OCI-LY7 (cell line): ENCODE data around the gene LPCAT3. TPM values are rescaled to one million over a fixed set of nuclear protein-coding genes. Genes with fewer than 3 reads are reported as not detected.

Experiments used
- BruUV-seq: library from RNA; stranded (reverse); fragments of 400-500 nt; replicated peaks from 2 replicates; lab custom pipeline; 2021; lab: Mats Ljungman, UMichigan
- CTCF ChIA-PET: fragments of 300-600 bp; sonication (Branson Sonifier 250); formaldehyde crosslinking; loops from one replicate; lab custom pipeline; 2022; ENCODE audit warnings: antibody characterized with exemption; ENCODE audit not compliant: unreplicated experiment; lab: Charles Lee
- POLR2A ChIA-PET: fragments of 300-600 bp; sonication (Branson Sonifier 250); formaldehyde crosslinking; loops from one replicate; lab custom pipeline; 2022; ENCODE audit warnings: antibody characterized with exemption; lab: Charles Lee
- DNase-seq: peaks from one replicate; pipeline ENCODE4 v3.0.0-alpha.2; 2015; ENCODE audit warnings: low spot score
- H2AFZ ChIP-seq: fragments of 200-600 bp; sonication (generic), shearing (Covaris generic); 2 replicates; pipeline ENCODE4 v1.6.1; 2014; ENCODE audit warnings: mild to moderate bottlenecking, antibody characterized with exemption, low read length, moderate library complexity
- H3K27ac ChIP-seq: fragments of 200-600 bp; sonication (generic); 2 replicates; pipeline ENCODE4 v1.5.1; 2014; ENCODE audit warnings: mixed run types, low read depth, mild to moderate bottlenecking, moderate library complexity, low read length, inconsistent platforms; ENCODE audit not compliant: poor library complexity, severe bottlenecking
- H3K36me3 ChIP-seq: fragments of 200-600 bp; sonication (generic); 2 replicates; pipeline ENCODE4 v1.6.1; 2014; ENCODE audit warnings: mild to moderate bottlenecking, antibody characterized with exemption, low read length, moderate library complexity, mixed read lengths; ENCODE audit not compliant: insufficient read depth
- H3K4me1 ChIP-seq: fragments of 200-600 bp; sonication (generic); 2 replicates; pipeline ENCODE4 v1.5.1; 2014; ENCODE audit warnings: mild to moderate bottlenecking, low read length; ENCODE audit not compliant: insufficient read depth, poor library complexity, severe bottlenecking
- H3K4me2 ChIP-seq: fragments of 200-600 bp; sonication (generic); 2 replicates; pipeline ENCODE4 v1.6.1; 2014; ENCODE audit warnings: mild to moderate bottlenecking, low read length
- H3K4me3 ChIP-seq: fragments of 200-600 bp; sonication (generic); 2 replicates; pipeline ENCODE4 v1.5.1; 2014; ENCODE audit warnings: mild to moderate bottlenecking, low read depth, low read length; ENCODE audit not compliant: poor library complexity, severe bottlenecking
- H3K79me2 ChIP-seq: fragments of 200-600 bp; sonication (generic); 2 replicates; pipeline ENCODE4 v1.6.1; 2016; ENCODE audit warnings: low read depth, mild to moderate bottlenecking, low read length, moderate library complexity, mixed read lengths; ENCODE audit not compliant: insufficient read depth
- H3K9me2 ChIP-seq: fragments of 200-600 bp; sonication (generic); 2 replicates; pipeline ENCODE4 v1.6.1; 2016; ENCODE audit warnings: mild to moderate bottlenecking, low read length, mixed read lengths; ENCODE audit not compliant: insufficient read depth
- H3K9me3 ChIP-seq: fragments of 200-600 bp; sonication (generic); 2 replicates; pipeline ENCODE4 v1.6.1; 2014; ENCODE audit warnings: mild to moderate bottlenecking, mixed run types, low read length, mixed read lengths
- H4K20me1 ChIP-seq: fragments of 200-600 bp; sonication (generic); 2 replicates; pipeline ENCODE4 v1.6.1; 2014; ENCODE audit warnings: mild to moderate bottlenecking, antibody characterized with exemption, low read length, moderate library complexity, mixed read lengths; ENCODE audit not compliant: insufficient read depth
- CTCF ChIP-seq: fragments of 200-600 bp; sonication (generic); conservative IDR thresholded peaks from 2 replicates; pipeline ENCODE4 v1.5.1; 2014; ENCODE audit warnings: mild to moderate bottlenecking, antibody characterized with exemption, low read length, moderate library complexity, mixed read lengths
- EZH2phosphoT487 ChIP-seq: fragments of 200-600 bp; sonication (generic); IDR thresholded peaks from 2 replicates; pipeline ENCODE4 v1.6.1; 2018; ENCODE audit warnings: low read depth, borderline replicate concordance, mild to moderate bottlenecking, mixed run types, antibody characterized with exemption, low read length, moderate library complexity, mixed read lengths
- intact Hi-C: fragments of 100-400 bp; cut with micrococcal nuclease; formaldehyde crosslinking; loops from one replicate; pipeline ENCODE4 v1.10.0; 2022; ENCODE audit not compliant: unreplicated experiment
- total RNA-seq, 2 experiments: library from RNA; depleted of rRNA in 1 of 2; stranded (reverse); fragments of >200 nt in 1 of 2; shearing (Covaris generic) in 1 of 2; gene quantifications; 2 replicates each; pipeline ENCODE4 v1.2.3, GENCODE V29; 2014 to 2022

The LPCAT3 gene
- total RNA-seq, 2 experiments from 2014 or later: 17.4 to 29.7 TPM

DNA sequence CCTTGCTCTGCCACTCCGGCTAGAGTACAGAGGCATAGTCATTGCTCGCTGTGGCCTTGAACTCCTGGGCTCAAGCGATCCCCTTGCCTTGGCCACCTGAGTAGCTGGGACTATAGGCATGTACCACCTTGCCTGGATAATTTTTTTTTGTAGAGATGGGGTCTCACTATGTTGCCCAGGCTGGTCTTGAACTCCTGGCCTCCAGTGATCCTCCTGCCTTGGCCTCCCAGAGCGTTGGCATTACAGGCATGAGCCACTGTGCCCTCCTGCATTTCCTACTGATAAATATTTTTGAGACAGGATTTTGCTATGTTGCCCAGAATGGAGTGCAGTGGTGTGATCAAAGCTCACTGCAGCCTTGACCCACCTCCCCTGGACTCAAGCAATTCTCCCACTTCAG is 38.2 kb downstream of the LPCAT3 start:
- no peak for DNase-seq
- no peaks in the 10 kb centered on the region for H3K9me3 ChIP-seq
- no peaks in the 10 kb centered on the region for H3K9me2 ChIP-seq
- CTCF ChIA-PET: interaction anchor here (0.6 kb wide), 1 partner anchor 129 kb away, joined by 3 read pairs; no protein-coding TSS in a partner anchor
- H3K4me2 ChIP-seq: no peak overlapping the region
- no peak overlapping the region for H3K4me3 ChIP-seq
- peaks cover 95% of the 10 kb centered on the region for H3K36me3 ChIP-seq
- peaks cover 9% of the 10 kb centered on the region for H3K4me1 ChIP-seq
- BruUV-seq: no TSS peak
- TF ChIP-seq CTCF (no peak), EZH2phosphoT487 (no peak)
- POLR2A ChIA-PET: no interaction called here
- intact Hi-C loops: no loop called here
- no peak overlapping the region for H2AFZ ChIP-seq
- H4K20me1 ChIP-seq: no peaks in the 10 kb centered on the region
- H3K79me2 ChIP-seq: no peaks in the 10 kb centered on the region
- no peak overlapping the region for H3K27ac ChIP-seq

- Histone ChIP-seq H3K36me3 (peaks cover 96% of the 10 kb centered on the region), H4K20me1 (no peaks in the 10 kb centered on the region), H3K4me2 (no peak overlapping the region), H3K27ac (no peak overlapping the region), H3K4me3 (no peak overlapping the region), H2AFZ (no peak overlapping the region), H3K9me2 (no peaks in the 10 kb centered on the region), H3K9me3 (no peaks in the 10 kb centered on the region), H3K79me2 (peaks cover 1% of the 10 kb centered on the region; the same call in 1 of the 2 replicates), H3K4me1 (peaks cover 15% of the 10 kb centered on the region)
- CTCF ChIA-PET: no interaction called here
- intact Hi-C loops: no loop called here
- POLR2A ChIA-PET: interaction anchor here (0.6 kb wide), 1 partner anchor 129 kb away, joined by 3 read pairs; no protein-coding TSS in a partner anchor
- no peak for DNase-seq
- BruUV-seq: no TSS peak
- TF ChIP-seq EZH2phosphoT487: no peak
- no peak for TF ChIP-seq CTCF
Observed at GRCh38 chr12:6979453-6979852, 38.8 kb downstream of the LPCAT3 start.

DNA sequence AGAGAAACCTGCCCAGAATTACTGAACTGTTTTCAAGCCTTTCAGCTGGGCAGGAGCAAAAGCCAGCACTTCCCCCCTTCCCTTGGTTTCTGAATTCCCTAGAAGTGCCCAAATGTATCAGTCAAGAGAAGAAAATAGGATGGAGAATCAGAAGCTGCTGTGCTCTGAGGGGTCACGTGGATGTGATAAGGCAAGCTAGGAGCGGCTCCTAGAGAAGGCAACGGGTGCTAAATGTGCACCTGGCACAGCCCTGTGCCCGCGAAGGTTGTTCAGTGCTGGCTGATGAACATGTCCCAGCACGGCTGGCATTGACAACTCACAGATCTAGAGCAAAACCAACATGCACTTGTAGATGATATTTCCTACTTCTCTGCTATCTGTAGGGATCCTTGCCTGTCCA is 39.3 kb downstream of the LPCAT3 start:
- Histone ChIP-seq H3K4me1 (peaks cover 19% of the 10 kb centered on the region), H3K4me3 (no peak overlapping the region), H4K20me1 (no peaks in the 10 kb centered on the region), H3K79me2 (peaks cover 3% of the 10 kb centered on the region; the same call in 1 of the 2 replicates), H3K4me2 (no peak overlapping the region), H3K9me2 (no peaks in the 10 kb centered on the region), H3K9me3 (no peaks in the 10 kb centered on the region), H2AFZ (no peak overlapping the region), H3K27ac (no peak overlapping the region), H3K36me3 (peaks cover 96% of the 10 kb centered on the region)
- TF ChIP-seq EZH2phosphoT487 (no peak), CTCF (no peak)
- no TSS peak for BruUV-seq
- CTCF ChIA-PET: no interaction called here
- intact Hi-C loops: no loop called here
- DNase-seq: no peak
- POLR2A ChIA-PET: interaction anchor here (0.6 to 1.6 kb wide), 2 partner anchors 25 to 129 kb away, joined by 3 to 7 read pairs; no protein-coding TSS in a partner anchor
